NAMALWA (cell line): ENCODE data around the gene SNTB2.
A peak's percentile ranks its signal among the peaks of the same experiment; 100 is the strongest.

Source experiments
- DNase-seq: peaks from one replicate; pipeline ENCODE4 v3.0.0-alpha.2; 2015; ENCODE audit warnings: low spot score

The SNTB2 gene

DNA sequence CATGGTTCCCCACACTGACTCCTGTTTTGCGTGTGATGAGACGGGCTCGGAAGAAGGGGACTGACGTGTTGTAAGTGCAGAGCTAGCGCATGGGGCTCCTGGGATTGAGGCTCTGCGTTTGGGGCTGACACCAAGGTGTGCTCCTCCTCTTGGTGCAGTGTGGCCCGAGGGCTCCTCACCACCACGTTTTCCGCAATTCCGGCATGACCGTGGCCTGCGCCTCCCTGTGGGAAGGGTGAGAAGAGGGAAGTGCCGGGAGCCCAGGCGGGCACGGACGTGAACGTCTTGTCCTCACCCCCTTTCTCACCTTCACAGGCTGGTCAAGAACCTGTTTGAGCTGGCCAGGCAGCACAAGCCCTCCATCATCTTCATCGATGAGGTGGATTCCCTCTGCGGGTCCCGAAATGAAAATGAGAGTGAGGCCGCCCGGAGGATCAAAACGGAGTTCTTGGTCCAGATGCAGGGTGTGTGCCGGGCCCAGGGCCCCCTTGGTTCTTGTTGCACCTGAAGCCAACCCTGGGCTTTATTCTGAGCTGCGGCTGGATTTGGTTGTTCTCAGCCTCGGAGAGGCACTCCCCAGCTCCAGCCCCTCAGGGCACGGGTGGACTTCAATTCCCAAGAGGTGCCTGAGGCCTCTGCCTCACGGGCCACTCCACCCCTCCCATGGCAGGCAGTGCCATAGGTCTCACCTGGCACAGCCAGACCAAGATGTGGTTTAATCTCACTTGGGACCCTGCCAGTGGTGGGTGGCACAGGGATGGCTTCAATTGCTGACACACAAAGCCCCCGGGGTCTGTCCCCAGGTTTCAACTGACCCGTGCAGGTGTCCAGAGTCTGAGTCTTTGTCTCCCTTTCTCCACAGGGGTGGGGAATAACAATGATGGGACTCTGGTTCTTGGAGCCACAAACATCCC, 133.1 kb downstream of the SNTB2 start:
- no peak for DNase-seq

DNA sequence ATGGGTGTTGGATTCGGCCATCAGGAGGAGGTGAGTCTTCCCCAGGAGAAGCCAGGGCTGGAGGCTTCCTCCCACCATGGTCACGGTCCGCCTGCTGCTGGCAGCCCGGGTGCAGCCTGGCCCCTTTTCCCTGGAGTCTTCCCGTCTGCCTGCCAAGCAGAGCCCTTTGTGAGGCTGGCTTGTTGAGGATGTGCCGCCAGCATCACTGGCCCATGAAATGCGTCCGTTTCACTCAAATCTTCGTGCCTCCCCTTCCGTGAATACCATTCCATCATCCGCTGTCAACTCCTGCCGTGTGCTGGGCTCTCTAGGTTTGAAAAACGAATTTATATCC, 133.7 kb downstream of the SNTB2 start:
- DNase-seq: no peak

DNA sequence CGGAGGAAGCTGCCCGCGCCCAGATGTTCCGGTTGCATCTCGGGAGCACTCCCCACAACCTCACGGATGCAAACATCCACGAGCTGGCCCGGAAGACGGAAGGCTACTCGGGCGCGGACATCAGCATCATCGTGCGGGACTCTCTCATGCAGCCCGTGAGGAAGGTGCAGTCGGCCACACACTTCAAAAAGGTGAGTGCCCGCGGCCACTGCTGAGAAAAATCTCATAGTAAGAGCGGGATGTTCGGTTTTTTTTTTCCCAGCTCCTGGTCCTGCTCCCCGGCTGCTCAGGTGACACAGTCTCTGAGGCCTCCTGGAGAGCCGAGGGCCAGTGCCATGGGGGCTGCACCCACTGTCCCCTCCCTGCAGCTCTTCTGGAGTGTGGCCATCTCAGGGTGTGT, 134.1 kb downstream of the SNTB2 start:
- no peak for DNase-seq

DNA sequence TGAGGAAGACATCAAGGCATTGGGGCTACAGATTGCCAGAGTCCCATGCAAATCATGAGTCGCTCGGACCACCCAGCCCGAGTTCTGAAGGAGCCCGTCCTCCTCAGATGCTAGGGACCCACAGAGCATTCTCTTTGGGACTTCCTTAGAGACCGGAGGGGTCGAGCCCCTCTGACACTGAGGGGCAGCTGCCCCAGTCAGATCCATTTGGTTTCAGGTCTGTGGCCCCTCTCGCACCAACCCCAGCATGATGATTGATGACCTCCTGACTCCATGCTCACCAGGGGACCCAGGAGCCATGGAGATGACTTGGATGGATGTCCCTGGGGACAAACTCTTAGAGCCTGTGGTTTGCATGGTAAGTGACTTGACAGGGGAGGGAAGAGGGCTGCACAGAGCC, 135.4 kb downstream of the SNTB2 start:
- DNase-seq: no peak

DNA sequence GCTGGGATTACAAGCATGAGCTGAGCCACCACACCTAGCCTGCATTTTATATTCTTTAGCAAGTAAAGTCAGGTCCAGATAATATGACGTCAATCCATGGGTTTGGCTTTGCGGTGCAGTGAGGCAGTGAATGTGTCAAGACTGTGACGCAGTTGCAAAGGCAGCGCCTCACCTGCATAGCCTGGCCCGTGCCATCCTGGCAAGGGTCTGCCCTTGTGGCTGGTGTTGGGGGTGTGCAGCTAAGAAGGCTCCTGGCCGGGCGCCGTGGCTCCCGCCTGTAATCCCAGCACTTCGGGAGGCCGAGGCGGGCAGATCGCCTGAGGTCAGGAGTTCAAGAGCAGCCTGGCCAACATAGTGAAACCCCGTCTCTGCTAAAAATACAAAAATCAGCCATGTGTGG, 136.5 kb downstream of the SNTB2 start:
- no peak for DNase-seq

DNA sequence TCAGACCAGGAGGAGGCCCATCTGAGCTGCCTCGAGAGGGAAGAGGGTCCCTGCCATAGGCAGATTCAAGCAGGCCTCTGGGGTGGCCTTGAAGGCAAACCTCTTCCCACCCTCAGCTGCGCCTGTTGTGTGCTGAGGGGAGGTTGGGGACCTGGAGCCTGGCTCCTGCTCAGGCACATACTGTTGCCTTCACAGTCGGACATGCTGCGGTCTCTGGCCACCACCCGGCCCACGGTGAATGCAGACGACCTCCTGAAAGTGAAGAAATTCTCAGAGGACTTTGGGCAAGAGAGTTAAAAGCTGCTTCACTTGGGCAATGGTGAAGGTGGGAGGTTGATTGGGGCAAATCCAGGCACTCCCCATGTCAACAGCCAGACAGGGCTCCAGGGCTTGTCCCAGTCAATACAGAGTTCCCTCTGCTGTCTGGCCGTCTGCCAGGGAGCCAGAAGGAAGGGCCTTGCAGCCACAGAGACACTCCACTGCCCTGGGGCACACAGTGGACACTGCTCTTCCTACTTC, 137.1 kb downstream of the SNTB2 start:
- DNase-seq: no peak

DNA sequence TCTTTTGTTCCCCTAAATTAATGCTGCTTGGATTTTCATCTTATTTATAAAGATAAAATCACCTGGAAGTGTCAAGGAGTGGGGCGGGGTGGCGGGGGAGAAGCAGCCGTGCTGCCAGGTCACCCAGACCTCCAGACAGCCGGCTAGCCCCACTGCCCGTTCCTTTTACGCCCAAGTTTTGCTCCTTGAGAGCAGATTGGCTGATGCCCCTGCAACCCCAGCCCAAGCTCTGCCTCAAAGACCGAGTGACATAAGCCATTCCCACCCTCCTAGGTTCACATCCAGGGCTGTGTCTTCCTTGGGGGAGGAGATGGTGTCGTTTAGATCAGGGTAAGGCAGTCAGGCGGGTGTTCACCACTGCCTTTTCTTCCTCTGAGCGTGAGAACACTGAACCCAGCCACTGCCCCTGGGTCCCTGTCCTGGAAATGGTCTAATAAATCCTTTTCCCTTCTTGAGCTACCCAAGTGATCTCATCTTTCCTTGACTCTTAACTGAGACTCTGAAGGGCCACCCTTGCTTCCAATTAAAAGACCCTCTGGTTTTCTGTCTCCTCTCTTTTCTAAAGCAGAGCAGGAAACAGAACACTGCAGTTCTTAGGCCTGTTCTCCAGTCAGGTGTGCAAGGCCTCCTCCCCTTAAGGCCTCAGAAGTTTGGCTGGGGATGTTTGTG, 137.8 kb downstream of the SNTB2 start:
- no peak for DNase-seq

DNA sequence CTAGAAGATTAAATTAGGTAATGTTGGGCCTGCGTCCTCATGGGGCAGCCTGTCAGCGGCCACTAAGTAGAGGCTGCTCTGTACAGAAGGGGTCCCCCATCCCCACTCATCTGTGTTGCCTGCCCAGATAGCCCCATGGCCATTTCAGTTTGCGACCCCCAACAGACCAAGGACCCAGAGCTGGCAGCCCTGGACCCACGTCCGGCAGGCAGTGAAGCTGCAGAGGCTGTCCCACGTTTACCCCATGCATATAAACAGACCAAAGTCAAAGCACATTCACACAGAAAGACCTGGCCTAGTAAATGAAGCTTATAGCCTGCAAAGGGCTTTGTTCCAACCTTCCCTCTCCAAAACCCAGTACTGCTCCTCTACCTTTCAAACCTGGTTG, 138.8 kb downstream of the SNTB2 start:
- DNase-seq: no peak

DNA sequence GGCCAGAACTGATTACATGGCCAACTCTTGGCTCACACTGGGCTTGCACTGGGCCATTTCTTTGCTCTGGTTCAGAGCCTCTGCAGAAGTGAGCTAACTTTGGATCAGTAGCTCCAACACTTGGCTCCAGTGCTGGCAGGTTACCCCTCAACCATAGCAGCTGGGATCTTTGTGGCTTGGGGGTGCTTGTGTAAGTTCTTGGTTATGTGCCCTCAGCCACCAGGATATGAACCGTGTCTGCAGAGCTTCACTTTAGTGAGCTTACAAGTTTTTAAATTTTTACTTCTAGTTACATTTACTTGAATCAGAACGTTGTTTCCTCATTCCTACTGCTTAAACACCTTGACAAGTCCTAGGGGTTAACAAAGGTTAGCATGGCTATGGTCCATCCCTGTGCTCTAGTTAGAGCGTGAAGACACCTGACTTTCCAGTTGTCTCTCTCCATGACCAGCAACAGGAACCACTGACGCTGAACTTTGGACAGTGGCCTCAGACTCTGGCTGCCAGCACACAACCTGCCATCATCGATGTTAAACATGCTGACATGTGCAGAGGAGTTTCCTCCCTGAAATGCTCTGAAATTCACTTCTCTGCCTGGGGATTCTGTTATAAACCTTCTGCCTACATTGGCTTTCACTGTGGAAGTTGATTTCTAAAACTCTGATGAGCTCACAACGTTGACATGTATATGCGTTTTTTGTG, 139.4 kb downstream of the SNTB2 start:
- no peak for DNase-seq

DNA sequence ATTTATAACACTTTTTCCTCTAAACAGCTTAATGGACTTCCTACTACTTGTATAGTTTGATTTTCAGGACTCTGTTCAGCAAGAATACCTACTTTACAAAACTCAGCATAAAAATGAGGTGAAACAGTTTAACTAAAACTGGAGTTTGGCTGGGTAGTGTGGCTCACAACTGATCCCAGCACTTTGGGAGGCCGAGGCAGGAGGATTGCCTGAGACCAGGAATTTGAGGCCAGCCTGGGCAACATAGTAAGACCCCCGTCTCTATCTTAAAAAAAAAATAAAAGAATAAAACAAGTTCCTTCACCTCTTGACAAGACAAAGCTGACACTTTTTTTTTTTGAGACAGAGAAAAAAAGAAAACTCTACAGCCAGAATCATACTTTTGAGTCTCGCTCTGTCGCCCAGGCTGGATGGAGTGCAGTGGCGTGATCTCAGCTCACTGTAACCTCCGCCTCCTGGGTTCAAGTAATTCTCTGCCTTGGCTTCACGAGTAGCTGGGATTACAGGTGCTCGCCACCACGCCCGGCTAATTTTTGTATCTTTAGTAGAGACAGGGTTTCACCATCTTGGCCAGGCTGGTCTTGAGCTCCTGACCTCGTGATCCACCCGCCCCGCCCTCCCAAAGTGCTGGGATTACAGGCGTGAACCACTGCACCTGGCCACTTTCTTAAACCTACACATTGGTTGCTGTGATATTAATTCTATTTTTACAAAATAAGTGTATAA, 140.8 kb downstream of the SNTB2 start:
- no peak for DNase-seq

DNA sequence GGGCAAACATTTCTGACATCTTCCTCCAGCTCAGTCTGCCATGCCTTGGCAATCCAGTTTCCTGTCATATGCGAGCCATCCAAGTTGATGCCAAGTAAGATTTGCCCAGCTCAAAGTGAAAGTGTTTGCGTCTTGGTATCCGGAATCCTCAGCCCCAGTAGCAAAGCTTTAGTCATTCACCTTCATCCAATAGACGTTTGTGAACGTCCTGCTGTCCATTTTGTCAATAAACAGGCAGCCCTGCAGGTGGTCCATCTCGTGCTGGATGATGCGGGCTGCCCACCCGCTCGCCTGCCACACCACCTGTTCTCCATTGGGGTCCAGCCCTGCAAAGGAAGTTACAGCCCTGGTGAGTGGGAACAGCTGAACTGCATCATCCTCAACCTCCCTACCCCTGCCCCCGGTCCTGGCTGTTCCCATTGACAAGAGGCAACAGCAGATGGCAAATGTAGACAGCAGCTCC, 141.9 kb downstream of the SNTB2 start:
- no peak for DNase-seq

DNA sequence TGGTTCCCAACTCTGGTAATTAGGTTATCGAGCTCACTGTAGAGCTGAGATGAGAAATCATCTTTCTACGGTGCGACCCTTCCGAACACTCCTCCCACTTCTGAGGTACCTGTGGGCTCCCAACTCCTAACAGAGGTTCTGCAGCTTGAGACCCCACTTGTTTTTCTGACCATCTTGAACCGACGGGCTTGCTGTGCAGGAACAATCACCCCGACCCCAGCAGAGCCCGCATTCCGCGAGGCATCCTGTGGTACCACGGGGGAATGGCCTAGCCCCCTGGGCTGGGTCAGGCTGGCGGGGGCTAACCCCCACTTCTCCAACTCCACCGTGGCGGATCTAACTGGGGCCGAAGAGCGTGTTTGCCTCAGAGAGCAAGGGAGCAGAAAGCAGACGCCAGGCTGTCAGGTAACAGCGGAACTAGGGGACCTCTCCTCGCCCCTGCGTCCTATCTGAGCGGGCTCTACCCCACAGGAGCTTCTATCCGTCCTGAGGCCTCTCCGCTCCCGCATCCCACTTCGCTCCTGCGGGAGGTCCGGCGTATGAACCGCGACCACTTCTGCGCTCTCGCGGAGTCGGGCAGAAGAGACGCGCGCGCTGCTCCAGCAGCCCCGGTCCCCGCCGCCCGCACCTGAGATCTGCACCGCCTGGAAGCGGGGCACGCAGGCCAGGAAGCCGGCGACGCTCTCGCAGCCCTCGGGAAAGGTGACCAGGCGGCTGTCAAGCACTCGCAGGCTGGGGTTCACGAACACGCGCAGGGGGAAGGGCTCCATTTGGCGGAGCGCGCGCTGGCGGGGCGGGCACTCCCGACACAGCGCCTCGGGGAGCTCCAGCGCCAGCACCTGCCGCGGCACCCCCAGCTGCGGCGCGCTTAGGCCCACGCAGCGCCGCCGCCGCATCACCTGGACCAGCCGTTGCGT, 142.7 kb downstream of the SNTB2 start:
- DNase-seq: no peak

DNA sequence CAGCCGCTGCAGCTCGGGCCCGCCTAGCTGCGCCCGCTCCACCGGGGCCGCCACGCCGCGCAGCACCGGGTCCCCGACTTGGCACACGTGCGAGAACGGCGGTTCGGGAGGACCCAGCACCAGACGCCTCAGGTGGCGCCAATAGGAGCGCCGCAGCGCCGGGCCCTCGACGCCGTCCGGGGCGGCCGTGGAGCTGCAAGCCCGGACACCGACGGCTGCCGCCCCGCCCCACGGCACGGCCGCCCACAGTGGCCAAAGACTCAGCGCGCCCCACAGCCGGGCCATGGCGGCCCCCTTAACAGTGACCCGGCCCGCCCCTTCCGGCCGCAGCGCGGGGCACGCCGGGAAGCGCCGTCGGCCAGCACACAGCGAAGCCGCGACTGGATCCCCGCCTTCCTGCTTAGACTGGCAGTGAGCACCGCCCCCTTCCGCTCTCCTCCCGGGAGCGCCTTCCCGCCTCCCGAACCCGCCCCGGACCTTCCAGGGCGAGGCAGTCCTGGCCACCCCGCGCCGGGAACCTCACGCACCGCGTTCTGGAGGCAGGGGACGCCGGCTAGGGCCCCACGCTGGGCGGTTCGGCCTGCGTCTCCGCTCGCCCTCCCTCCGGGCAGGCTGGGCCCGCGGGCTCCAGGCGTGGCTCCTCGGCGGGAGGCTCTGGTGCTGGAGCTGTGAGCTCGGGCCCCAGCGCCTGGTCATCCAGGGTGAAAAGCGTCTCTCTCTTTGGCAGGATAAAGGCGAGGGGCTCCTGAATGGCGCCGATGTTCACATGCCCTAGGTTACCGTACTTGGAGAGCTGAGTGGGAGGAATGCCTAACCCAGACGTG, 143.5 kb downstream of the SNTB2 start, which contains the start of gene PDF:
TSS of gene PDF (minus strand) at position 303 of the 824 bp plus-strand sequence. CDS start at position 285, 18 bp downstream.
- peak; percentile 86 for DNase-seq

DNA sequence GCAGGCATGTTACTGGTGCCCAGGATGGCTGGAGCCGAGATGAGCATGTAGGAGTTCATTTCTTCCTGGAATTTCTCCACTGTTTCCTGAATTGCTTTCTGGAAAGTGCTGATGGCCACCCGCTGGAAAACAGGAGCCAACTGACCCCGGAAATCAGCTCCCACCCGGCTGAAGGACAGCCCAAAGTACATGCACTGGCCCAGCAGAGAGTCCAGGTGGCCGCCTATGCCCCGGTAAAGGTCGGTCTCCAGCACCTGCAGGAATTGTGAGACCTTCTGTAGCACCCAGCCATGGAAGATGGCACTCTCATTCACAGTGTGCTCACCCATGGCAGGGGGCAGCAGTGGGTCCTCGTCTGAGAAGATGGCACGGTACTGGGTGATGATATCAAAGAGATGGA, 147.7 kb downstream of the SNTB2 start:
- DNase-seq: no peak

DNA sequence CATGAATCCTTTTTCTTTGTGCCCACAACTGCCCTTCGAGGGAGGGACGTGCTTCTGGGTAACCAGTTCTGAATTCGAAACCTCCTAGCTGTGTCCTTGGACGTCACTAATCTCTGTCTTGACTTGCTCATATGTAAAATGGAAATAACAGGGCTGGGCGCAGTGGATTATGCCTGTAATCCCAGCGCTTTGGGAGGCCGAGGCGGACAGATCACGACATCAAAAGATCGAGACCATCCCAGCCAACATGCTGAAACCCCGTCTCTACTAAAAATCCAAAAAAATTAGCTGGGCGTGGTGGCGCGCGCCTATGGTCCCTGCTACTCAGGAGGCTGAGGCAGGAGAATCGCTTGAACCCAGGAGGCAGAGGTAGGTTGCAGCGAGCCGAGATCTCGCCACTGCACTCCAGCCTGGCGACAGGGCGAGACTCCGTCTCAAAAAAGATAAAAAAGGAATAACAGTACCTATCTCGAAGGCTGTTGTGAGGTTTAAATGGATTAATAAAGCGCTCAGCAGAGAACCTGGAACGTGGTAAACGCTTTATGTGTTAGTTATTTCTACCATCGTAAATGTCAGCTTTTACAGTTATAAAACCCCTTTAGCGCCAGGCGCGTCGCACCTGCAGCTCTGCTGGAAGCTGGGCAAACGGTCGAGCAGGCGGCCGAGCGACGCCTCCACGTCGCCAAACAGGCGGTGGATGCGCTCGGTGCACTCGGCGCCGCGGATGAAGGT, 151.8 kb downstream of the SNTB2 start:
- DNase-seq: no peak

DNA sequence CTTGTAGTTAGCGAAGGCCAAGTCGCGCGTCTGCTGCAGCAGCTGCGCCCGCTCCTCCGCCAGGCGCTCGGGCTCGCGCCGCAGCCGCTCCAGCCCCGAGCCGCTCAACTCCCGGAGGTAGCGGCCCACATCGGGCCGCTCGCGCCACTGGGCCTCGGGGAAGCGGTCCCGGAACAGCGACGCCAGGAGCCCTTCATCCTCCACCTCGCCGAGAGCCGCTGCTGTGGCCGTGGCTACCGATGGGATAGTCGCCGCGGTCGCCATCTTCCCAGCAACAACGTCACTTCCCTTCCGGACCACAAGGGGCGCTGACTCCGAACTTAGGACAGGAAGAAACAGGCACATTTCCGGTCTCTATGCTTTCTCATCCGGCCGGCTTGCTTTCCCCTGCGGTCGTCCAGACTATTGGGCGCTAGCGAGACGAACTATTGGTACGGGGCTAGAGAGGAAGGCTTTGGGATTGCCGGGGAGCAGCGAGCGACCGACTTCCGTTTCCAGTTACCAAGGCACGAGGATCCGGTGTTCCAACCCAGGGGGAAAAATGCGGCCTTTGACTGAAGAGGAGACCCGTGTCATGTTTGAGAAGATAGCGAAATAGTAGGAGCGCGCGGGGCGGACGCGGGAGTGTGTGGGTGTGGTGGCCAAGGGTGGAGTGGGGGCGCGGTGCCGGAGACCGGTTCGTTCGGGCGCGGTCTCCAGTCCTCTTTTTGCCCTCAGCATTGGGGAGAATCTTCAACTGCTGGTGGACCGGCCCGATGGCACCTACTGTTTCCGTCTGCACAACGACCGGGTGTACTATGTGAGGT, 152.5 kb downstream of the SNTB2 start, which contains the start of the genes COG8 and NIP7:
TSS of gene COG8 (minus strand) at position 276 of the 806 bp plus-strand sequence. CDS start at position 264, 12 bp downstream.
TSS of gene NIP7 (plus strand) at position 484 of the 806 bp plus-strand sequence. CDS start at position 542, 58 bp downstream.
- DNase-seq: peak; percentile 97

DNA sequence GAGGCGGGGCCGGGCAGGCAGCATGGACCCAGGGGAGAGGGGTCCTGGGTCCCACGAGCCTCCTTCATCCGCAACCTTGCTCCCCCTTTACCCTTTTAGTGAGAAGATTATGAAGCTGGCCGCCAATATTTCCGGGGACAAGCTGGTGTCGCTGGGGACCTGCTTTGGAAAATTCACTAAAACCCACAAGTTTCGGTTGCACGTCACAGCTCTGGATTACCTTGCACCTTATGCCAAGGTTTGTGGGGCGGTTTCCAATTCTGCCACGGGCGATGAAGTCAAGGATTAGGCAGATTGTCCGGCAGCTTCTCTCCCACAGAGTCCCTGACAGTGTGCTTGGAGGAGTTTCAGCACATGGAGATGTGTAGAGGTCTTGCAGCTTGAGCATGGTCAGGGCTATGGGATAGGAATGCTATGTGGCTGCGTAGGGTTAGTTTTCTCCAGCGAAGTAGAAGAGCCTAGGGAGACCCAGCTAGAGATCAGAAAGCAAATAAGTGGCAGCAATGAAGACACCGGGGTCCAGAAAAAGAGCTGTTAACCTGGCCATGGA, 153.2 kb downstream of the SNTB2 start:
- DNase-seq: no peak

DNA sequence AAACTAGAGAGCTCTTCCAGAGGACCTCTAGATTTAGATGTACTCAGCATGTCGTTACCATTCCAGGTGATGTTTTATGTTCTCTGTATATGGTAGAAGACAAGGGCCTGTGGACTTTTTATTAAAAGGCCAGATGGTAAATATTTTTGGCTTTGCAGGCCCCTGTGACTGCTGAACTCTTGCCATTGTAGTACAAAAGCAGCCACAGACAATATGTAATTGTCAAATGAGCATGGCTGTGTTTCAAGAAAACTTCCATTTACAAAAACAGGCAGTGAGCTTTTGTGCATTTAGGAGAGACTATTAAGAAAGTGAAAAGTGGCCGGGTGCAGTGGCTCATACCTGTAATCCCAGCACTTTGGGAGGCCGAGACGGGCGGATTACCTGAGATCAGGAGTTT, 157.2 kb downstream of the SNTB2 start:
- no peak for DNase-seq
